Neural cell (in vitro differentiated cells): ENCODE data around the gene CNTN4.
"Not testable (repeated sequence)": the region's sequence is repeated elsewhere in the genome, so short reads cannot be mapped to it uniquely, and the experiment has no call there.

Experiments
- EZH2 ChIP-seq: fragments of 200-600, 300-800 bp; shearing (Covaris generic), sonication (generic); IDR thresholded peaks from 2 replicates; pipeline ENCODE4 v1.6.1; 2014; ENCODE audit warnings: antibody characterized with exemption, low read length, borderline replicate concordance, mild to moderate bottlenecking; ENCODE audit not compliant: insufficient read depth, poor library complexity, severe bottlenecking
- MXI1 ChIP-seq: fragments of 450-650 bp; conservative IDR thresholded peaks from 2 replicates; pipeline ENCODE4 v1.6.1; 2014; ENCODE audit warnings: antibody characterized with exemption, mild to moderate bottlenecking; ENCODE audit not compliant: poor library complexity, severe bottlenecking
- TF ChIP-seq, protein P1 (sequence below): IDR thresholded peaks from 2 replicates; pipeline ENCODE4 v1.6.1; 2012; ENCODE audit warnings: borderline replicate concordance

- not testable (repeated sequence) for TF ChIP-seq EZH2, MXI1
- TF ChIP-seq, protein P1, sequence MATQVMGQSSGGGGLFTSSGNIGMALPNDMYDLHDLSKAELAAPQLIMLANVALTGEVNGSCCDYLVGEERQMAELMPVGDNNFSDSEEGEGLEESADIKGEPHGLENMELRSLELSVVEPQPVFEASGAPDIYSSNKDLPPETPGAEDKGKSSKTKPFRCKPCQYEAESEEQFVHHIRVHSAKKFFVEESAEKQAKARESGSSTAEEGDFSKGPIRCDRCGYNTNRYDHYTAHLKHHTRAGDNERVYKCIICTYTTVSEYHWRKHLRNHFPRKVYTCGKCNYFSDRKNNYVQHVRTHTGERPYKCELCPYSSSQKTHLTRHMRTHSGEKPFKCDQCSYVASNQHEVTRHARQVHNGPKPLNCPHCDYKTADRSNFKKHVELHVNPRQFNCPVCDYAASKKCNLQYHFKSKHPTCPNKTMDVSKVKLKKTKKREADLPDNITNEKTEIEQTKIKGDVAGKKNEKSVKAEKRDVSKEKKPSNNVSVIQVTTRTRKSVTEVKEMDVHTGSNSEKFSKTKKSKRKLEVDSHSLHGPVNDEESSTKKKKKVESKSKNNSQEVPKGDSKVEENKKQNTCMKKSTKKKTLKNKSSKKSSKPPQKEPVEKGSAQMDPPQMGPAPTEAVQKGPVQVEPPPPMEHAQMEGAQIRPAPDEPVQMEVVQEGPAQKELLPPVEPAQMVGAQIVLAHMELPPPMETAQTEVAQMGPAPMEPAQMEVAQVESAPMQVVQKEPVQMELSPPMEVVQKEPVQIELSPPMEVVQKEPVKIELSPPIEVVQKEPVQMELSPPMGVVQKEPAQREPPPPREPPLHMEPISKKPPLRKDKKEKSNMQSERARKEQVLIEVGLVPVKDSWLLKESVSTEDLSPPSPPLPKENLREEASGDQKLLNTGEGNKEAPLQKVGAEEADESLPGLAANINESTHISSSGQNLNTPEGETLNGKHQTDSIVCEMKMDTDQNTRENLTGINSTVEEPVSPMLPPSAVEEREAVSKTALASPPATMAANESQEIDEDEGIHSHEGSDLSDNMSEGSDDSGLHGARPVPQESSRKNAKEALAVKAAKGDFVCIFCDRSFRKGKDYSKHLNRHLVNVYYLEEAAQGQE, result not testable (repeated sequence)
Observed at GRCh38 chr3:2916640-2917039, 818.0 kb downstream of the CNTN4 start.
